Measurements from ENCODE around the gene ABCC11.

GRCh38 chr16:48132696-48133095 lies 114.6 kb downstream of the ABCC11 start:
- TF ChIP-seq EZH2 (IDR thresholded peaks at IDR 0.05) (no peak), POLR2AphosphoS5 (IDR thresholded peaks at IDR 0.05; ENCODE audit: borderline replicate concordance, low read depth, low read length) (no peak), FOXP2 (optimal IDR thresholded peaks at IDR 0.05; ENCODE audit: control extremely low read depth, extremely low read length, insufficient read depth) (no peak)
